Measurements from ENCODE around the gene ZNF438.

The ZNF438 gene

DNA sequence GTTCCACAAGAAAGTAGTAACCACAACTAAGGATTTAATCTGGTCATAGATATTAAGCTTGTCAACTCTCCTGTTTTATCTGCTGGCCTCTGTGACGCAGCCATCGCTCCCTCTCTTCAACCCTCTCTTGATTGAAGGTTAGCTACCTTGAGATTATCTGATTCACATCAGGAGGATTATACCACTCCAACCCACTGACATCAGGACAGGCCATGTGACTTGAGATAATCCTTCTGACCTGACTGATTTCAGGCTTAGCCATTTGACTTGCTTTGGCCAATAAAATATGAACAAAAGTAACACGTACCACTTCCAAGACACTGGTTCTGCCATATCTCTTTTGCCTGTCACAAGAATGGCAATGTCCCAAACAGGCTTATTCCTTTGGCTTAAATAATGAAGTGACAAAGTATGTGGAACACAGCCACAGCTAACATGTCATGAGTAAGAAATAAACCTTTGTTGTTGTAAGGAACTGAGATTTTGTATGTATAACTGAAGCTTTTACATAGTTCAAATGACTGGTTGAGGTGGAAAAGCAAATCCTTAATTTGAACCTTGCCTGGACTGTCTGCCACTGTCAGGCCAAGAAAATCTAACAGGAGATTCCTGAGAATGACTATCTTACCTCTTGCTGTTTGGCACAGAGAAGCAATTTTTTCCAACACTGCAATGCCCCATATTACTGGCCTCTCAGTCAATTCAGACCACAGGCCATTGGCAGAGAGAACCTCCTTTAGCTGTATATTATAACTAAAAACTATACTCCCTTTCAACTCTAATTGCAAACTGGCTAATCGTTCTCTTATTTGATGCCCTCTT lies 13.9 kb downstream of the ZNF438 start:
- TF ChIP-seq FOXP2 (optimal IDR thresholded peaks at IDR 0.05; ENCODE audit: borderline replicate concordance, extremely low read depth, extremely low read length, insufficient read depth) (no peak), POLR2AphosphoS5 (IDR thresholded peaks at IDR 0.05; ENCODE audit: low read depth, low read length) (no peak), SIN3A (IDR thresholded peaks at IDR 0.05; ENCODE audit: borderline replicate concordance, insufficient read depth, low read length) (no peak), TAF1 (IDR thresholded peaks at IDR 0.05; ENCODE audit: borderline replicate concordance, insufficient read depth, low read length) (no peak)
- TF ChIP-seq, protein P1, sequence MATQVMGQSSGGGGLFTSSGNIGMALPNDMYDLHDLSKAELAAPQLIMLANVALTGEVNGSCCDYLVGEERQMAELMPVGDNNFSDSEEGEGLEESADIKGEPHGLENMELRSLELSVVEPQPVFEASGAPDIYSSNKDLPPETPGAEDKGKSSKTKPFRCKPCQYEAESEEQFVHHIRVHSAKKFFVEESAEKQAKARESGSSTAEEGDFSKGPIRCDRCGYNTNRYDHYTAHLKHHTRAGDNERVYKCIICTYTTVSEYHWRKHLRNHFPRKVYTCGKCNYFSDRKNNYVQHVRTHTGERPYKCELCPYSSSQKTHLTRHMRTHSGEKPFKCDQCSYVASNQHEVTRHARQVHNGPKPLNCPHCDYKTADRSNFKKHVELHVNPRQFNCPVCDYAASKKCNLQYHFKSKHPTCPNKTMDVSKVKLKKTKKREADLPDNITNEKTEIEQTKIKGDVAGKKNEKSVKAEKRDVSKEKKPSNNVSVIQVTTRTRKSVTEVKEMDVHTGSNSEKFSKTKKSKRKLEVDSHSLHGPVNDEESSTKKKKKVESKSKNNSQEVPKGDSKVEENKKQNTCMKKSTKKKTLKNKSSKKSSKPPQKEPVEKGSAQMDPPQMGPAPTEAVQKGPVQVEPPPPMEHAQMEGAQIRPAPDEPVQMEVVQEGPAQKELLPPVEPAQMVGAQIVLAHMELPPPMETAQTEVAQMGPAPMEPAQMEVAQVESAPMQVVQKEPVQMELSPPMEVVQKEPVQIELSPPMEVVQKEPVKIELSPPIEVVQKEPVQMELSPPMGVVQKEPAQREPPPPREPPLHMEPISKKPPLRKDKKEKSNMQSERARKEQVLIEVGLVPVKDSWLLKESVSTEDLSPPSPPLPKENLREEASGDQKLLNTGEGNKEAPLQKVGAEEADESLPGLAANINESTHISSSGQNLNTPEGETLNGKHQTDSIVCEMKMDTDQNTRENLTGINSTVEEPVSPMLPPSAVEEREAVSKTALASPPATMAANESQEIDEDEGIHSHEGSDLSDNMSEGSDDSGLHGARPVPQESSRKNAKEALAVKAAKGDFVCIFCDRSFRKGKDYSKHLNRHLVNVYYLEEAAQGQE (IDR thresholded peaks at IDR 0.05; ENCODE audit: insufficient read depth in 1 of 2, low read depth in 2 of 2, low read length in 2 of 2): no peak

GRCh38 chr10:31014161-31014875 lies 17.3 kb downstream of the ZNF438 start:
- TF ChIP-seq SIN3A (IDR thresholded peaks at IDR 0.05; ENCODE audit: borderline replicate concordance, insufficient read depth, low read length) (no peak), FOXP2 (optimal IDR thresholded peaks at IDR 0.05; ENCODE audit: borderline replicate concordance, extremely low read depth, extremely low read length, insufficient read depth) (no peak), TAF1 (IDR thresholded peaks at IDR 0.05; ENCODE audit: borderline replicate concordance, insufficient read depth, low read length) (no peak), POLR2AphosphoS5 (IDR thresholded peaks at IDR 0.05; ENCODE audit: low read depth, low read length) (no peak)
- TF ChIP-seq, protein P1 (IDR thresholded peaks at IDR 0.05; ENCODE audit: insufficient read depth in 1 of 2, low read depth in 2 of 2, low read length in 2 of 2): no peak

- TF ChIP-seq, protein P1 (IDR thresholded peaks at IDR 0.05; ENCODE audit: insufficient read depth in 1 of 2, low read depth in 2 of 2, low read length in 2 of 2): no peak
- no peak for TF ChIP-seq SIN3A (IDR thresholded peaks at IDR 0.05; ENCODE audit: borderline replicate concordance, insufficient read depth, low read length)
- no peak for TF ChIP-seq FOXP2 (optimal IDR thresholded peaks at IDR 0.05; ENCODE audit: borderline replicate concordance, extremely low read depth, extremely low read length, insufficient read depth)
Measured at GRCh38 chr10:31013331-31013730, 18.3 kb downstream of the ZNF438 start.

DNA sequence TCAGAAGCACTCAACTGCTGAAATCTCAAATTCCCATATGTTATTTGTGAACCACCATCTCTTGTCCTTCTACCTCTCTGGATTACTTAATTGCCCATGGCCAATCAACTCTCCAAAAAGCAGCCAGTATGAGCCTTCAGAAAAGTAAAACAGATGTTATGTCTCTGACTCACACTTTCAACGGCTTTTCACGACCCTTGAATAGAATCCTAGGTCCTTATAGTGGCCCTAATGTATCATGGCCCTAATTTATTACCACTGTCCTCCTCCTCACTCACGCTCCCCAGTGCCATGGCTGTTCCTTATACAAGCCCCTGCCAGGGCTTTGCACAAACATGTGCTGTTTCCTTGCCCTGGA lies 20.0 kb downstream of the ZNF438 start:
- TF ChIP-seq FOXP2 (optimal IDR thresholded peaks at IDR 0.05; ENCODE audit: borderline replicate concordance, extremely low read depth, extremely low read length, insufficient read depth) (no peak), TAF1 (IDR thresholded peaks at IDR 0.05; ENCODE audit: borderline replicate concordance, insufficient read depth, low read length) (no peak), SIN3A (IDR thresholded peaks at IDR 0.05; ENCODE audit: borderline replicate concordance, insufficient read depth, low read length) (no peak), POLR2AphosphoS5 (IDR thresholded peaks at IDR 0.05; ENCODE audit: low read depth, low read length) (no peak)
- TF ChIP-seq, protein P1 (IDR thresholded peaks at IDR 0.05; ENCODE audit: insufficient read depth in 1 of 2, low read depth in 2 of 2, low read length in 2 of 2): no peak
